GM12872 (cell line): ENCODE data around the gene SLC46A1.

ENCODE experiments used
- CTCF ChIP-seq: IDR thresholded peaks from 3 replicates; pipeline ENCODE4 v1.5.1; 2011; ENCODE audit warnings: low read depth, mild to moderate bottlenecking, low read length, moderate library complexity; ENCODE audit not compliant: insufficient read depth

SLC46A1 gene

GRCh38 chr17:28357901-28358197 lies 48.2 kb downstream of the SLC46A1 start:
- no peak for TF ChIP-seq CTCF

GRCh38 chr17:28357061-28357900 lies 48.7 kb downstream of the SLC46A1 start, which contains the start of gene POLDIP2:
Gene POLDIP2, minus strand, starts transcription at chr17:28357527. Its CDS starts 79 bp downstream, at chr17:28357448.
- no peak for TF ChIP-seq CTCF

- TF ChIP-seq CTCF, result no peak
These were observed 55.7 kb downstream of the SLC46A1 start for GRCh38 chr17:28350271-28350670.

- TF ChIP-seq CTCF, result no peak
These were observed 57.0 kb downstream of the SLC46A1 start for GRCh38 chr17:28348979-28349378.

- no peak for TF ChIP-seq CTCF
These were observed 58.6 kb downstream of the SLC46A1 start for GRCh38 chr17:28347261-28347891.

GRCh38 chr17:28346746-28347246 lies 59.2 kb downstream of the SLC46A1 start:
- TF ChIP-seq CTCF, result 0 out of 3 replicates have a peak, but pooled peaks have one; percentile 24

- no peak for TF ChIP-seq CTCF
These were observed 59.8 kb downstream of the SLC46A1 start for GRCh38 chr17:28346199-28346580.
